Omental fat pad (tissue), 4 donors: ENCODE data around the gene CERK. TPM values are rescaled to one million over a fixed set of nuclear protein-coding genes. Genes with fewer than 3 reads are reported as not detected.

ENCODE experiments used
- ATAC-seq: fragments of 150-250 bp; one replicate; pipeline ENCODE4 v1.9.1; 2016; ENCODE audit warnings: mild to moderate bottlenecking, moderate library complexity; ENCODE audit not compliant: low FRiP score
- DNase-seq: peaks from one replicate; pipeline ENCODE4 v3.0.0-alpha.2; 2019; ENCODE audit warnings: low spot score
- CTCF ChIP-seq, 3 donors: fragments of 450-650 bp; IDR thresholded peaks; one replicate each; pipeline ENCODE4 v1.5.1; 2016 to 2017; ENCODE audit warnings: antibody characterized with exemption in 3 of 3, mild to moderate bottlenecking in 3 of 3, moderate library complexity in 2 of 3
- total RNA-seq, 4 donors: library from RNA; depleted of rRNA; stranded (reverse); fragments of >200 nt; gene quantifications; one replicate each; pipeline ENCODE4 v1.1.0, GENCODE V29; 2016

Gene CERK
- total RNA-seq, 4 donors from 2014 or later, result 32.7 to 47.8 (median 39.7) TPM

GRCh38 chr22:46753761-46754109 lies 15.7 kb upstream of the CERK start:
- ATAC-seq (no peak), DNase-seq (no peak)
- TF ChIP-seq CTCF (IDR thresholded peaks at IDR 0.05), result no peak

GRCh38 chr22:46753360-46753759 lies 15.3 kb upstream of the CERK start:
- ATAC-seq, result no peak
- TF ChIP-seq CTCF (IDR thresholded peaks at IDR 0.05), result no peak
- no peak for DNase-seq

GRCh38 chr22:46752988-46753310 lies 14.9 kb upstream of the CERK start:
- DNase-seq (no peak), ATAC-seq (no peak)
- no peak for TF ChIP-seq CTCF (IDR thresholded peaks at IDR 0.05)

GRCh38 chr22:46752286-46752987 lies 14.4 kb upstream of the CERK start:
- no peak for TF ChIP-seq CTCF (IDR thresholded peaks at IDR 0.05)
- no peak for ATAC-seq
- DNase-seq, result no peak

- no peak for TF ChIP-seq CTCF (IDR thresholded peaks at IDR 0.05)
- DNase-seq (no peak), ATAC-seq (no peak)
Observed at GRCh38 chr22:46750863-46751443, 12.9 kb upstream of the CERK start.

- no peak for TF ChIP-seq CTCF (IDR thresholded peaks at IDR 0.05)
- ATAC-seq (no peak), DNase-seq (no peak)
Observed at GRCh38 chr22:46750530-46750800, 12.4 kb upstream of the CERK start.

- TF ChIP-seq CTCF (IDR thresholded peaks at IDR 0.05), result no peak
- no peak for DNase-seq
- ATAC-seq, result no peak
Observed at GRCh38 chr22:46749682-46750529, 11.9 kb upstream of the CERK start.
